GM12874 (cell line): ENCODE results near the gene PHF2.

Experiments
- CTCF ChIP-seq: IDR thresholded peaks from 2 replicates; pipeline ENCODE4 v1.5.1; 2011; ENCODE audit warnings: low read depth, mild to moderate bottlenecking, control low read depth, low read length, moderate library complexity; ENCODE audit not compliant: insufficient read depth

PHF2 gene

GRCh38 chr9:93606187-93606586 lies 29.8 kb downstream of the PHF2 start:
- TF ChIP-seq CTCF = no peak

GRCh38 chr9:93610206-93610605 lies 33.8 kb downstream of the PHF2 start:
- TF ChIP-seq CTCF = no peak

GRCh38 chr9:93612052-93612795 lies 35.8 kb downstream of the PHF2 start:
- no peak for TF ChIP-seq CTCF

- no peak for TF ChIP-seq CTCF
Observed at GRCh38 chr9:93612796-93613154, 36.4 kb downstream of the PHF2 start.

- TF ChIP-seq CTCF = no peak
Observed at GRCh38 chr9:93613174-93613573, 36.8 kb downstream of the PHF2 start.

- TF ChIP-seq CTCF = no peak
Observed at GRCh38 chr9:93613791-93614190, 37.4 kb downstream of the PHF2 start.

- no peak for TF ChIP-seq CTCF
Observed at GRCh38 chr9:93614830-93615468, 38.6 kb downstream of the PHF2 start.
